Measurements from ENCODE around the gene APBB2. TPM values are rescaled to one million over a fixed set of nuclear protein-coding genes. Genes with fewer than 3 reads are reported as not detected.

Gene APBB2
- total RNA-seq, 2 donors from 2014 or later = 0.60 to 0.65 TPM

- H3K27ac Mint-ChIP-seq = no peak overlapping the region
- peaks cover 6% of the 10 kb centered on the region for H3K36me3 Mint-ChIP-seq (ENCODE audit: low read depth)
- no peak overlapping the region for H3K4me3 Mint-ChIP-seq
- H3K27me3 Mint-ChIP-seq = peaks cover 56% of the 10 kb centered on the region
- DNase-seq (no peak), ATAC-seq (no peak)
- H3K4me1 Mint-ChIP-seq = no peaks in the 10 kb centered on the region
- no peaks in the 10 kb centered on the region for H3K9me3 ChIP-seq (ENCODE audit: control insufficient read depth, low read length, poor library complexity, severe bottlenecking)
Observed at GRCh38 chr4:40850496-40850895, 363.8 kb downstream of the APBB2 start.

DNA sequence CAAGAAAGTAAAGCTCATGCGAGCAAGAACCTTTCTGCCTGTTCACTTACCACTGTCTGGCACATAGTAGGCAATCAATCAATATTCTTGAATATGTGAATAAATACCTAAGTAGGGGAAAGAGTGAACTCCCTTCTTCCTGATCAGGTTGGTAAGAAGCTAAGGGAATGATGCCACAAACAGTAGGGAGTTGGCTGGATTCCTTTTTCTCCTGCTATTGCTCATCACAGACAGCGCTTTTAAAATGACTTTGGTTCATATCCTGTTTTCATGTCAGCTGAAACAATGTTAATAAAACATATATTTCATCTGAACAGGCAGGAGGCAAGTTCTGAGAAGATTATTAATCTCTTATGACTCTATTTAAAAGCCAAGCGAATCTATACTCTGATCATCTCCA is 365.4 kb downstream of the APBB2 start:
- H3K36me3 Mint-ChIP-seq (ENCODE audit: low read depth) = peaks cover 6% of the 10 kb centered on the region

DNA sequence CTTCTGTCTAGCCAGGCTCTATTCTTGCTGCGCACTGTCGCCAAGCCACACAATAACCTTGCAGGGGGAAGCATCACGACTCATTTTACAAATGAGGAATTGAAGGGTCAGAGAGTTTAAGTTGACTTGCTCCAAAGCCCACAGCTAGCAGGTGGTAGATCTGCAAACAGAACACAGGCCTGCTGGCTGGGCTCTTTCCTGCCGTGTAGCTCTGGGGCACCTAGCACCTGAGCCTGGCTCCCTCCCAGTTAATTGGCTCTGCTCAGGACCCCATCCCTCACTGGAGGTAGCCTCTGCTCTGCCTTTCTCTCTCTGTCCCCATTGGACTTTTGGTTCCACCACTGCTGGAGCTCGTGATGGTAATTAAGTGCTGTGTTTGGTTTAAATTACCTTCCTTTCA is 366.1 kb downstream of the APBB2 start:
- ATAC-seq = no peak
- Mint-ChIP-seq H3K27ac (no peak overlapping the region), H3K27me3 (peaks cover 34% of the 10 kb centered on the region), H3K4me3 (no peak overlapping the region), H3K4me1 (no peaks in the 10 kb centered on the region), H3K36me3 (ENCODE audit: low read depth) (peaks cover 3% of the 10 kb centered on the region)
- DNase-seq = no peak
- no peaks in the 10 kb centered on the region for H3K9me3 ChIP-seq (ENCODE audit: control insufficient read depth, low read length, poor library complexity, severe bottlenecking)

More for the DNA sequence above, 365.4 kb downstream of the APBB2 start:
- Mint-ChIP-seq H3K27ac (no peak overlapping the region), H3K27me3 (peaks cover 40% of the 10 kb centered on the region), H3K4me3 (no peak overlapping the region), H3K4me1 (no peaks in the 10 kb centered on the region)
- DNase-seq (no peak), ATAC-seq (no peak)
- H3K9me3 ChIP-seq (ENCODE audit: control insufficient read depth, low read length, poor library complexity, severe bottlenecking) = no peaks in the 10 kb centered on the region

DNA sequence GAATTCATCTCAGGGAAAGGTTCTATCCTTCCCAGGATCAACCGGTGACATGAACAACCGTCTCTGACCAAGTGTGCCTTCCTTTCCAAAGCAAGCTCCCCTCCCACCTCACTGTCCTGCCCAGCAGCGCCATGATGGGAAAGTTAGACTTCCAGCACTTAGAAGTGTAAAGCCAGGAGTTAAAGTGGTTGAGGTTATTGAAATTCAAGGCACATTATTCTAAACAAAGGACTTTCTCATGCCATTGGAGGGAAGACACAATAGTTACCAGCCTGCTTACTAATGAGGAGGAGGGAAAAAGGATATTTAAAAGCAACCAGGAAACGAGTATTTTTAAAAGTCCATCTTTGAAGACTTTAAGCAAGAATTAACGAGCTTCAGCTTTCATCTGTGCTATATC is 367.8 kb downstream of the APBB2 start:
- Mint-ChIP-seq H3K36me3 (ENCODE audit: low read depth) (no peaks in the 10 kb centered on the region), H3K27ac (no peak overlapping the region), H3K27me3 (peaks cover 38% of the 10 kb centered on the region), H3K4me3 (no peak overlapping the region), H3K4me1 (no peaks in the 10 kb centered on the region)
- H3K9me3 ChIP-seq (ENCODE audit: control insufficient read depth, low read length, poor library complexity, severe bottlenecking) = no peaks in the 10 kb centered on the region
- ATAC-seq (no peak), DNase-seq (no peak)

- Mint-ChIP-seq H3K36me3 (ENCODE audit: low read depth) (no peaks in the 10 kb centered on the region), H3K27me3 (peaks cover 33% of the 10 kb centered on the region), H3K4me1 (peaks cover 4% of the 10 kb centered on the region), H3K4me3 (no peak overlapping the region), H3K27ac (no peak overlapping the region)
- DNase-seq (no peak), ATAC-seq (no peak)
- H3K9me3 ChIP-seq (ENCODE audit: control insufficient read depth, low read length, poor library complexity, severe bottlenecking) = no peaks in the 10 kb centered on the region
Observed at GRCh38 chr4:40845154-40845835, 369.0 kb downstream of the APBB2 start.

GRCh38 chr4:40844261-40844660 is 370.1 kb downstream of the APBB2 start:
- ATAC-seq (no peak), DNase-seq (no peak)
- H3K27ac Mint-ChIP-seq = no peak overlapping the region
- H3K9me3 ChIP-seq (ENCODE audit: control insufficient read depth, low read length, poor library complexity, severe bottlenecking) = no peaks in the 10 kb centered on the region
- peaks cover 33% of the 10 kb centered on the region for H3K27me3 Mint-ChIP-seq
- H3K4me3 Mint-ChIP-seq = no peak overlapping the region
- H3K4me1 Mint-ChIP-seq = peaks cover 4% of the 10 kb centered on the region
- no peaks in the 10 kb centered on the region for H3K36me3 Mint-ChIP-seq (ENCODE audit: low read depth)

DNA sequence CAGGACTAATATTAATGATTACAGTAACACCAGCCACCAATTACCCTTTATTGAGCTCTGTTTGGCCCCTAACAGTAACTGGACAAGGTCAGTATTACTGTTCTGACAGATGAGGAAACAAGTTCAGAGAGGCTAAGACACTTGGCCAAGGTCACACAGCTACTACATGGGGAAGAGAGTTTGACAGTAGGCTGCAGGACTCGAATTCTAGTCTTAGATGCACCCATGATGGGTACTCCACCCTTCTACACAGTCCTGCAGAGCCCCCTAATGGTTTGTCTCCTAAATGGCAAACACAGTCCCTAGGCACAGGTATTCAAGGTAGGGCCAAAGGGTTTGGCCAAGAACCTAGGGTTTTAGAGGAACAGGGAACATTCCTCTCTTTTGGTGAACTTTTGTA is 370.6 kb downstream of the APBB2 start:
- ATAC-seq (peak; percentile 75), DNase-seq (no peak)
- no peaks in the 10 kb centered on the region for H3K36me3 Mint-ChIP-seq (ENCODE audit: low read depth)
- peaks cover 28% of the 10 kb centered on the region for H3K27me3 Mint-ChIP-seq
- H3K4me3 Mint-ChIP-seq = no peak overlapping the region
- peaks cover 6% of the 10 kb centered on the region for H3K4me1 Mint-ChIP-seq
- H3K9me3 ChIP-seq (ENCODE audit: control insufficient read depth, low read length, poor library complexity, severe bottlenecking) = no peaks in the 10 kb centered on the region
- H3K27ac Mint-ChIP-seq = no peak overlapping the region

GRCh38 chr4:40842725-40843423 is 371.5 kb downstream of the APBB2 start:
- peaks cover 6% of the 10 kb centered on the region for H3K4me1 Mint-ChIP-seq
- H3K9me3 ChIP-seq (ENCODE audit: control insufficient read depth, low read length, poor library complexity, severe bottlenecking) = no peaks in the 10 kb centered on the region
- ATAC-seq = no peak
- peaks cover 20% of the 10 kb centered on the region for H3K27me3 Mint-ChIP-seq
- no peak overlapping the region for H3K27ac Mint-ChIP-seq
- H3K4me3 Mint-ChIP-seq = no peak overlapping the region
- no peaks in the 10 kb centered on the region for H3K36me3 Mint-ChIP-seq (ENCODE audit: low read depth)
- DNase-seq = no peak

DNA sequence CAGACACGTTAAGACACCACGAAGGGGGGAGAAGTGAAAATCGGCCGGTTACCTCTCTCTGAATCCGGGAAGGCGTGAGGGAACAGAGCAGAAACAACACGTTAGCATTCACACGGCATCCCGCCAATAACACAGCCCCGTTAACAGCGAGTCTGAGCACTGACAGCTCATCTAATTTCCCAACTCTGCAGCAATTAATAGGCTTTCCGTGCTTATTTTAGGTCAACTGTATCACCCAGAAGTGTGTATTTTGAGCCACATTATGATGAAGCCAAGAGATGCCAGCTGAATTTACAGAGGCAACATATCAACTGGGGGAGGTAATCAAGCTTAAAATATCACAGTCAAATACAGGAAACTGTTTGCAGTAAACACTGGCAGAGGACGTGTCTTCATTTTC is 372.0 kb downstream of the APBB2 start:
- no peak overlapping the region for H3K4me3 Mint-ChIP-seq
- H3K27ac Mint-ChIP-seq = no peak overlapping the region
- DNase-seq (no peak), ATAC-seq (no peak)
- no peaks in the 10 kb centered on the region for H3K36me3 Mint-ChIP-seq (ENCODE audit: low read depth)
- H3K9me3 ChIP-seq (ENCODE audit: control insufficient read depth, low read length, poor library complexity, severe bottlenecking) = no peaks in the 10 kb centered on the region
- peaks cover 6% of the 10 kb centered on the region for H3K4me1 Mint-ChIP-seq
- peaks cover 23% of the 10 kb centered on the region for H3K27me3 Mint-ChIP-seq

DNA sequence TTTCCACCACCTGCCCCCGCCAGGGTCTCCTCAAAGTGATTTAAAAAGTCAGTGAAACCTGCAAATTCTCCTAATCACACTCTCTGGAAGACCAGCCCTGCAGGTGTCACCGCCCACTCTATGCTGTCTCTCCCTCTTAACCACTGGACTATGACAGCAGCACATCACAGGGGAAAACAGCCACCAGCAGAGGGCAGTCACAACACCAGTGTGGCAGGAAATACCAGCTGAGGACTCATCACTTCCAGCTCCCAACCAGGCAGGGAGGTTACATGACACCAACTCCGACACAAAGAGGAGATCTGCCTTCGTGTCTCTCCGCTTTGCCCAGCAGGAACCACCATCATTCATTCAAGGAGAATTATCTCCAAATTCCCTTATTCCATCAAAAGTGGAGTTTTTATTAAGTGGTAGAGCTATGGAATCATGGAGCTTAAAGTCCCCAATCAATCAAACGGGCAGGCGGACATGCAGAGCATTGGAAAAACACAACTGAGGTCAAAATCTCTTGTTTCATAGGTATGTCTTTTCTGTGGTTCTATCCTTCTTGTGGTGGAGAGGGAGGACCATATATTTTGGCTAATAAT is 373.3 kb downstream of the APBB2 start:
- peaks cover 17% of the 10 kb centered on the region for H3K27me3 Mint-ChIP-seq
- no peaks in the 10 kb centered on the region for H3K9me3 ChIP-seq (ENCODE audit: control insufficient read depth, low read length, poor library complexity, severe bottlenecking)
- no peak overlapping the region for H3K4me3 Mint-ChIP-seq
- ATAC-seq (peak; percentile 82), DNase-seq (peak in 2 of 3 donors; percentile 9 to 52)
- H3K4me1 Mint-ChIP-seq = peaks cover 6% of the 10 kb centered on the region
- no peaks in the 10 kb centered on the region for H3K36me3 Mint-ChIP-seq (ENCODE audit: low read depth)
- no peak overlapping the region for H3K27ac Mint-ChIP-seq

GRCh38 chr4:40840255-40840984 is 373.9 kb downstream of the APBB2 start:
- peaks cover 6% of the 10 kb centered on the region for H3K4me1 Mint-ChIP-seq
- H3K36me3 Mint-ChIP-seq (ENCODE audit: low read depth) = no peaks in the 10 kb centered on the region
- no peak overlapping the region for H3K4me3 Mint-ChIP-seq
- no peak for DNase-seq
- ATAC-seq = no peak
- no peaks in the 10 kb centered on the region for H3K9me3 ChIP-seq (ENCODE audit: control insufficient read depth, low read length, poor library complexity, severe bottlenecking)
- H3K27me3 Mint-ChIP-seq = peaks cover 17% of the 10 kb centered on the region
- no peak overlapping the region for H3K27ac Mint-ChIP-seq

GRCh38 chr4:40838742-40839141 is 375.6 kb downstream of the APBB2 start:
- no peak overlapping the region for H3K27ac Mint-ChIP-seq
- DNase-seq (no peak), ATAC-seq (no peak)
- peaks cover 6% of the 10 kb centered on the region for H3K4me1 Mint-ChIP-seq
- H3K9me3 ChIP-seq (ENCODE audit: control insufficient read depth, low read length, poor library complexity, severe bottlenecking) = no peaks in the 10 kb centered on the region
- no peak overlapping the region for H3K4me3 Mint-ChIP-seq
- H3K36me3 Mint-ChIP-seq (ENCODE audit: low read depth) = no peaks in the 10 kb centered on the region
- H3K27me3 Mint-ChIP-seq = peaks cover 22% of the 10 kb centered on the region
